Endothelial cell (in vitro differentiated cells): ENCODE measurements around the gene TRIM67. TPM values are rescaled to one million over a fixed set of nuclear protein-coding genes. Genes with fewer than 3 reads are reported as not detected.

ENCODE experiments used
- DNase-seq: peaks from one replicate; pipeline ENCODE4 v3.0.0; 2021; ENCODE audit warnings: low spot score
- H3K27ac Mint-ChIP-seq: one replicate; pipeline ENCODE4 v1.8.0; 2021; ENCODE audit warnings: mixed read lengths, inconsistent platforms; ENCODE audit not compliant: unreplicated experiment
- H3K27me3 Mint-ChIP-seq: one replicate; pipeline ENCODE4 v1.8.0; 2021; ENCODE audit warnings: mild to moderate bottlenecking, moderate library complexity, mixed read lengths, inconsistent platforms; ENCODE audit not compliant: unreplicated experiment
- H3K36me3 Mint-ChIP-seq: one replicate; pipeline ENCODE4 v1.8.0; 2021; ENCODE audit warnings: mild to moderate bottlenecking, low read depth, mixed read lengths, inconsistent platforms; ENCODE audit not compliant: unreplicated experiment
- H3K4me1 Mint-ChIP-seq: one replicate; pipeline ENCODE4 v1.8.0; 2021; ENCODE audit warnings: mild to moderate bottlenecking, mixed read lengths, inconsistent platforms; ENCODE audit not compliant: unreplicated experiment
- H3K4me3 Mint-ChIP-seq: one replicate; pipeline ENCODE4 v1.8.0; 2021; ENCODE audit warnings: mild to moderate bottlenecking, mixed read lengths, inconsistent platforms; ENCODE audit not compliant: unreplicated experiment
- H3K9me3 Mint-ChIP-seq: one replicate; pipeline ENCODE4 v1.8.0; 2021; ENCODE audit warnings: mixed read lengths, inconsistent platforms; ENCODE audit not compliant: unreplicated experiment
- CTCF ChIP-seq: fragments of 200-600 bp; sonication (generic); IDR thresholded peaks from one replicate; pipeline ENCODE4 v1.5.0; 2021; ENCODE audit warnings: antibody characterized with exemption; ENCODE audit not compliant: unreplicated experiment
- total RNA-seq: library from RNA; stranded (reverse); fragmentation: NEBNext Ultra II Directional; extraction: Animal tissue kit (Norgen Biotek cat#: 25700); gene quantifications from one replicate; pipeline ENCODE4 v1.2.1, GENCODE V29; 2021; ENCODE audit not compliant: unreplicated experiment

TRIM67 gene
- total RNA-seq, 1 donor from 2014 or later = 0.26 TPM

GRCh38 chr1:231165371-231165770 lies 3.5 kb downstream of the TRIM67 start:
- Mint-ChIP-seq H3K27ac (no peak overlapping the region), H3K36me3 (no peaks in the 10 kb centered on the region), H3K4me1 (peaks cover 5% of the 10 kb centered on the region), H3K27me3 (peaks cover 13% of the 10 kb centered on the region), H3K4me3 (no peak overlapping the region), H3K9me3 (no peaks in the 10 kb centered on the region)
- no peak for DNase-seq
- no peak for TF ChIP-seq CTCF

GRCh38 chr1:231166398-231166797 lies 4.5 kb downstream of the TRIM67 start:
- Mint-ChIP-seq H3K9me3 (no peaks in the 10 kb centered on the region), H3K4me1 (no peaks in the 10 kb centered on the region), H3K27me3 (peaks cover 15% of the 10 kb centered on the region), H3K36me3 (no peaks in the 10 kb centered on the region), H3K4me3 (no peak overlapping the region), H3K27ac (no peak overlapping the region)
- no peak for TF ChIP-seq CTCF
- no peak for DNase-seq

- no peaks in the 10 kb centered on the region for H3K36me3 Mint-ChIP-seq
- H3K9me3 Mint-ChIP-seq = no peaks in the 10 kb centered on the region
- H3K4me3 Mint-ChIP-seq = no peak overlapping the region
- no peak for DNase-seq
- H3K27me3 Mint-ChIP-seq = peaks cover 10% of the 10 kb centered on the region
- no peak for TF ChIP-seq CTCF
- H3K27ac Mint-ChIP-seq = no peak overlapping the region
- no peaks in the 10 kb centered on the region for H3K4me1 Mint-ChIP-seq
Observed at GRCh38 chr1:231170875-231171274, 9.0 kb downstream of the TRIM67 start.

GRCh38 chr1:231171623-231172197 lies 9.9 kb downstream of the TRIM67 start:
- Mint-ChIP-seq H3K4me3 (no peak overlapping the region), H3K27ac (no peak overlapping the region), H3K36me3 (no peaks in the 10 kb centered on the region), H3K27me3 (peaks cover 9% of the 10 kb centered on the region), H3K4me1 (no peaks in the 10 kb centered on the region), H3K9me3 (no peaks in the 10 kb centered on the region)
- no peak for TF ChIP-seq CTCF
- no peak for DNase-seq

GRCh38 chr1:231172411-231172810 lies 10.6 kb downstream of the TRIM67 start:
- Mint-ChIP-seq H3K27ac (no peak overlapping the region), H3K4me1 (no peaks in the 10 kb centered on the region), H3K4me3 (no peak overlapping the region), H3K36me3 (no peaks in the 10 kb centered on the region), H3K9me3 (no peaks in the 10 kb centered on the region), H3K27me3 (peaks cover 8% of the 10 kb centered on the region)
- TF ChIP-seq CTCF = no peak
- DNase-seq = no peak
